Measurements from ENCODE around the gene CRIP1. TPM values are rescaled to one million over a fixed set of nuclear protein-coding genes. Genes with fewer than 3 reads are reported as not detected.

CRIP1 gene
- total and polyA plus RNA-seq, 12 donors: 34.0 to 170 (median 56.0) TPM

DNA sequence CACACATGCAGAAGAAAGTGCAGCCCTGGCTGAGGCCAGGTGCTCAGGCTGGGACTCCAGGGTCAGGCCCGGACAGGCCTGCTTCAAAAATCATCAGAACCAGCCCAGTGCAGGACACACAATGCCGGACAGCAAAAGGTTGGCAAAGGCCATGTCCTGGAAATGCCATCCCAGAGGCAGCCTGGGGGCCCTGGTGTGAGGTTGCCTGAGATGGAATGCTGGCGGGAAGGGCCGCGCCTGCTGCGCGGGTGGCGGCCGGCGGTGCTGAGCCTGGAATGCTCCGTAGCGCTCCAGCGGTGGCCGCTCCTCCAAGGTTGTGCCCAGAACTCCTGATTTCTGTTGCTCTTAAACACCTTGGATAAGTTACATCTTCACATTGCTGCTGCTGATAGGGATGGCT lies 33.7 kb upstream of the CRIP1 start:
- peaks cover 0 to 84% (median 22%) of the 10 kb centered on the region in 9 donors for H3K36me3 ChIP-seq
- peak in 1 of 2 donors; percentile 11 for DNase-seq
- WGBS, 2 donors: 90 to 91% methylated on average over 14 of the region's 14 CpGs

DNA sequence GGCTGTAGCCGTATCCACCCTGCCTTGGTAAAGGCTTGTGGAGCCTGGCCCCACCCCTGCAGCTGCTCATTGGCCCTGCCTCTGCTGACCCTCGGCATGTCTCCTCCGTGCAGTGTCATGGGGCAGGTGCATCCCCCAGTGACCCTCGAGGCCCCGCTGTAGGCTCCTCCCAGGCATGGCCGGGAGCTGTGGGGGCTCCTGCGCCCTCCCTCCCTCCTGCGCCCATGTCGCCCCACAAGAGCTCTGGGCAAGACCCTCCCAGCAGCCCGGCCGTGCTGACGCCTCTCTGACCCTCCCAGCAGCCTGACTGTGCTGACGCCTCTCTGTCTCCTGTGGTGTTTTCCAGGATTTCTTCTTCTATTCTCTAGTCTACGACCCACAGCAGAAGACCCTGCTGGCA lies 32.8 kb upstream of the CRIP1 start:
- peaks cover 0 to 92% (median 27%) of the 10 kb centered on the region in 9 donors for H3K36me3 ChIP-seq
- 93% methylated on average over 14 of the region's 14 CpGs for WGBS, 2 donors
- intact Hi-C loops (cut with DNase I): no loop called here
- H3K9me3 ChIP-seq: no peaks in the 10 kb centered on the region
- ATAC-seq (no peak), DNase-seq (peak in 1 of 2 donors; percentile 18)
- TF ChIP-seq, protein P1, sequence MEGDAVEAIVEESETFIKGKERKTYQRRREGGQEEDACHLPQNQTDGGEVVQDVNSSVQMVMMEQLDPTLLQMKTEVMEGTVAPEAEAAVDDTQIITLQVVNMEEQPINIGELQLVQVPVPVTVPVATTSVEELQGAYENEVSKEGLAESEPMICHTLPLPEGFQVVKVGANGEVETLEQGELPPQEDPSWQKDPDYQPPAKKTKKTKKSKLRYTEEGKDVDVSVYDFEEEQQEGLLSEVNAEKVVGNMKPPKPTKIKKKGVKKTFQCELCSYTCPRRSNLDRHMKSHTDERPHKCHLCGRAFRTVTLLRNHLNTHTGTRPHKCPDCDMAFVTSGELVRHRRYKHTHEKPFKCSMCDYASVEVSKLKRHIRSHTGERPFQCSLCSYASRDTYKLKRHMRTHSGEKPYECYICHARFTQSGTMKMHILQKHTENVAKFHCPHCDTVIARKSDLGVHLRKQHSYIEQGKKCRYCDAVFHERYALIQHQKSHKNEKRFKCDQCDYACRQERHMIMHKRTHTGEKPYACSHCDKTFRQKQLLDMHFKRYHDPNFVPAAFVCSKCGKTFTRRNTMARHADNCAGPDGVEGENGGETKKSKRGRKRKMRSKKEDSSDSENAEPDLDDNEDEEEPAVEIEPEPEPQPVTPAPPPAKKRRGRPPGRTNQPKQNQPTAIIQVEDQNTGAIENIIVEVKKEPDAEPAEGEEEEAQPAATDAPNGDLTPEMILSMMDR (IDR thresholded peaks at IDR 0.05): no peak
- no peak overlapping the region for H3K27ac ChIP-seq
- H3K4me1 ChIP-seq: peaks cover 4 to 17% (median 7%) of the 10 kb centered on the region in 9 donors
- no peak overlapping the region for H3K4me3 ChIP-seq
- no peaks in the 10 kb centered on the region for H3K27me3 ChIP-seq

More for the DNA sequence above, 33.7 kb upstream of the CRIP1 start:
- H3K9me3 ChIP-seq: no peaks in the 10 kb centered on the region
- peaks cover 11 to 26% (median 15%) of the 10 kb centered on the region in 9 donors for H3K4me1 ChIP-seq
- intact Hi-C loops (cut with DNase I): no loop called here
- TF ChIP-seq, protein P1 (IDR thresholded peaks at IDR 0.05): no peak
- no peaks in the 10 kb centered on the region for H3K27me3 ChIP-seq
- H3K4me3 ChIP-seq: no peak overlapping the region
- no peak overlapping the region for H3K27ac ChIP-seq
- ATAC-seq: no peak

DNA sequence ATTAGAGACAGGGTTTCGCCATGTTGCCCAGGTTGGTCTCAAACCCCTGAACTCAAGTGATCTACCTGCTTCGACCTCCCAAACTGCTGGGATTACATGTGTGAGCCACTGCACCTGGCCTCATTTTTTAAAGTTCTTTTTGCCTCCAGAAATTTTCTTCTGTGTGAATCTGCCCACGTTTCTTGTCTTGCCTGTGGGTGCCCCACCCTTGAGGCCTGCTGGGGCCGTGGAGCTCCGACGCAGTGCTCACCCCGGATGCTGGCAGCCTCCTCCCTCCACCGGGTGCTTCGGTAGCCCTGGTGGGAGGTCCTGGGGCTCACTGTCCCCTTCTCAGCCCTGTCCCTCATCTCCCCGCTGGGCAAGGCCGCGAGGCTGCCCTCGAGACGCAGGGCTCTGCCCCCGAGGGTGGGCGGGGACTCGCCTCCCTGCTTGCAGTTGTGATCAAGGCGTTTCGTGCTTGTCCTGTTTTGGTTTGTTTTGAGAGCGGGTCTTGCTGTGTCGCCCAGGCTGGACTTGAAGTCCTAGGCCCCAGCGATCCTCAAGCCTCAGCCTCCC lies 31.5 kb upstream of the CRIP1 start:
- 92 to 93% methylated on average over 22 of the region's 22 CpGs for WGBS, 2 donors
- no peak overlapping the region for H3K4me3 ChIP-seq
- H3K27me3 ChIP-seq: no peaks in the 10 kb centered on the region
- TF ChIP-seq, protein P1 (IDR thresholded peaks at IDR 0.05): no peak
- H3K4me1 ChIP-seq: peaks cover 0 to 4% (median 0%) of the 10 kb centered on the region in 9 donors
- H3K27ac ChIP-seq: no peak overlapping the region
- H3K9me3 ChIP-seq: no peaks in the 10 kb centered on the region
- peaks cover 0 to 84% (median 27%) of the 10 kb centered on the region in 9 donors for H3K36me3 ChIP-seq
- intact Hi-C loops (cut with DNase I): no loop called here
- peak in 1 of 2 donors; percentile 9 for DNase-seq
- ATAC-seq: no peak

DNA sequence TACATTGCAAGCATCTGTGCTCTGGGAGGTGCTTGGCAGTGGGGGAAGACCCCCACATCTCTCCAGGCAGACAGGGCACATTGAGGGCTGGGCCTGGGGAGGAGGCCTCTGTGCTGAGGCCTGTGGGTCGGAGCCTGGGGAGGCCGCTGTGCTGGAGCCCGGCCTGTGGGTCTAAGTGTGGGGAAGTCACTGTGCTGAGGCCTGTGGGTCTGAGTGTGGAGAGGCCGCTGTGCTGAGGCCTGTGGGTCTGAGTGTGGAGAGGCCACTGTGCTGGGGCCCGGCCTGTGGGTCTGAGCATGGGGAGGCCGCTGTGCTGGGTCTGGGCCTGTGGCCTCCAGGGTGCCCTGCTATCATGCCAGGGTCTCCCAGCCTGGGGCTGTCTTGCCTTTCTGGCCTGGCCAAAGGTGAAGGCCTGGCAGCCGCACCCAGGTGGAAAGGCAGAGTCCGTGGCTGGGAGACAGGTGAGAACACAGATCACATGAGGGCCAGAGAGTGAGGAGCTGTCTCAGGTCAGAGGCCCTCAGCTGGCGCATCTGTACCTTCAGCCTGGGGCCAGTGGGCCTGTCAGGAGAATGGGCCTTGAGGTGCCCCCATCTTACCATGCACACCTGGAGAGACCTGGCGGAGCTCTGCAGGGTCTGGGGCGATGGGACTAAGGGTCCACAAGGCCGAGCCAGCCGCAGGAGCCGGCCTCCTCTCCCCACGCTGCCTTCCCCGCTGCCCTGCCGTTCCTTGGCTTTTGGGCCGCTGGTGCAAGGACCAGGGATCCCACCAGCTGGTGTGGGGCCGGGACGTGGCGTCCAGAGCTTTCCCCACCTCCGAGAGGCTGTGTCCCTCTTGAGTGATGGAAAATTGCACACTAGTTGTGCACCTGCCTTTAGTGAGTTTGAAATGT lies 30.7 kb upstream of the CRIP1 start:
- no peaks in the 10 kb centered on the region for H3K27me3 ChIP-seq
- H3K27ac ChIP-seq: no peak overlapping the region
- ATAC-seq: peak in 2 of 8 donors; percentile 6

More for the DNA sequence above, 30.7 kb upstream of the CRIP1 start:
- Histone ChIP-seq H3K9me3 (no peaks in the 10 kb centered on the region), H3K4me3 (no peak overlapping the region), H3K4me1 (peaks cover 0 to 3% (median 0%) of the 10 kb centered on the region in 9 donors), H3K36me3 (peaks cover 0 to 84% (median 22%) of the 10 kb centered on the region in 9 donors)
- WGBS, 2 donors: 91 to 92% methylated on average over 21 to 22 of the region's 22 CpGs
- peak in 1 of 2 donors; percentile 16 for DNase-seq
- TF ChIP-seq, protein P1 (IDR thresholded peaks at IDR 0.05): no peak
- intact Hi-C loops (cut with DNase I): no loop called here
